Kasumi-1 (cell line): ENCODE data around the gene RXFP3.
"Not testable (repeated sequence)": the region's sequence is repeated elsewhere in the genome, so short reads cannot be mapped to it uniquely, and the experiment has no call there.

Experiments used
- DNase-seq, 2 experiments: peaks; one replicate each; lab custom pipeline; 2025; lab: John Stamatoyannopoulos, UW

The RXFP3 gene, protein sequence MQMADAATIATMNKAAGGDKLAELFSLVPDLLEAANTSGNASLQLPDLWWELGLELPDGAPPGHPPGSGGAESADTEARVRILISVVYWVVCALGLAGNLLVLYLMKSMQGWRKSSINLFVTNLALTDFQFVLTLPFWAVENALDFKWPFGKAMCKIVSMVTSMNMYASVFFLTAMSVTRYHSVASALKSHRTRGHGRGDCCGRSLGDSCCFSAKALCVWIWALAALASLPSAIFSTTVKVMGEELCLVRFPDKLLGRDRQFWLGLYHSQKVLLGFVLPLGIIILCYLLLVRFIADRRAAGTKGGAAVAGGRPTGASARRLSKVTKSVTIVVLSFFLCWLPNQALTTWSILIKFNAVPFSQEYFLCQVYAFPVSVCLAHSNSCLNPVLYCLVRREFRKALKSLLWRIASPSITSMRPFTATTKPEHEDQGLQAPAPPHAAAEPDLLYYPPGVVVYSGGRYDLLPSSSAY

GRCh38 chr5:33936381-33937016 is at the start of gene RXFP3:
Gene RXFP3 (plus strand): TSS chr5:33936386. CDS start chr5:33936741, 355 bp downstream.
- DNase-seq: no peak

DNA sequence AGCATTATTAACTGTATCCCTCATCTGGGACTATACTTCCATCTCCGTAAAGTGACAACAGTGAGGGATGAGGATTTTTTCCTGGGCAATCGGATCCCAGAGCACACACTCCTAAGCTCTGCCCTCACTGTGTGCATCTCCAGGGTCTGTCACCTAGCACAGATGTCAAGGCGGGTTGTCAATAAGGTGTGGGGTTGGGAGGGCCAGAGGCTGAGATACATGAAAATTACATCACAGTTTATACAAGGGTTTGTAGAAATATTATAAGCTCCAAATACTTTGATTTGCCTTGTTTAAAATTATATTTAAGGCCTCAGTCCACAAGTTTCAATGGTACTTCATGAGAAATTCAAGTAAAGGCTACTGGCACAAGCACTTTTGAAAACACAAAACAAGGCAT is 48.9 kb upstream of the RXFP3 start:
- DNase-seq: no peak

DNA sequence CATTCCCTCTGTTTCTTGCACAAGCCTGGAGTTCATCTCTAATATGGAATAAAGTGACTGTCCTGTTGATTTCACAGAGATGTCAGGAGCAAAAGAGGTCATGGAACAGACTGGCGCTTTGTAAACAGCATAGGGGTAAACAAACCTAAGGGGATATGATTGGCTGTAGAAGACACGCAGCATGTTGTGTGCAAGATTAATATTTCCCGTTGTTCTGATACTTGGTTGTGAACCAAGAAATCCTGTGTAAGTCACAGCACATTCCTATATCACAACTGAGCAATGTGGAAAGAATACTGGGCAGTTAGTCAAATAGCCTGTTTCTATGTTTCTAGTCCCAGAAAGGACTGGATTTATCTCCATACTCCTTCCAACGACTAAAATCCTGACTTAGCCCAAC is 47.6 kb upstream of the RXFP3 start:
- DNase-seq: no peak

GRCh38 chr5:33890131-33891032 is 45.8 kb upstream of the RXFP3 start:
- no peak for DNase-seq

GRCh38 chr5:33891446-33891787 is 44.8 kb upstream of the RXFP3 start:
- DNase-seq: no peak

- no peak for DNase-seq
These were observed 44.2 kb upstream of the RXFP3 start, which contains the start of gene ADAMTS12 for GRCh38 chr5:33891788-33892619. Gene ADAMTS12 (minus strand): TSS chr5:33891990. CDS start chr5:33891856, 134 bp downstream.

DNA sequence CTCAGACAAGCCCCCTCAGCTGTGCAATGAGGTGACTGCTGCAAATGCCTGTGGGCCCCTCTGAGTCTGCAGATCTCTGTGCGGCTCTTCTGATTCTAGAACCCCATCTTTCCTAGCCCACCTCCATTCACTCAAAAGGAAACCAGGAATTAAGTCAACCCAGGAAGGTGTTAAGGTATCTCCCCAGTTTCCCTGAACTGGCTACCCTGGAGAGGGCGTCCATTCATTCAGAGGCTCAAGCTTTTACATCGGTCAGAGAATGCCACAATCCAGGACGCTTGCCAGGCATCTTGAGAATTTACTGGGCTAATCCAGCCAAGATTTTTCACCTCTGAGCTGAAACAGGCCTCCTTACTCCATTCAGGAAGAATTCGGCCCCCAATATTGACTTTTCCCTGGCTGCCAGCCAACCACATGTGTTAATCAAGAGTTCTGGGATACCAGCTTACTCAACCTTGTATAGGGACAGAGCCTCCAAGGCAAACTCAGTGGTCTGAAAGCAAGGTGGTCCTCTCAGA is 43.5 kb upstream of the RXFP3 start:
- DNase-seq: no peak

GRCh38 chr5:33894566-33894965 is 41.6 kb upstream of the RXFP3 start:
- DNase-seq: no peak

DNA sequence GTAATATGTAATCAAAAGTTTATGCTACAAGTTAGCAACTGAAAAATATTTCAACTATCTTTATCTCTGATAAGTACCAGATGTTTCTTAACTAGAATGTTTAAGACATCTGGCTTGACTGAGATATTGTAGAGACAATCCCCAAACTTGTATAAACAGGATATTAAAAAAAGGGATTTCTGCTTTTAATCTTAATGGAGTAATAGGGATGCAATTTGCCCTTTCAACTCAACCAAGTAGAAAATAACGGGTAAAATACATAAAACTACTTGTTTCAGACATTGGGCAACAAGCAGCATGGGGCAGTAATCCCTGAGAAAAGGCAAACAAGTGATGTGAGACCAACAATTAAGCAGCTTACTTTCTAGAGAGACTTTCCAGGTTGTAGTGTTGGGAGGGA is 35.0 kb upstream of the RXFP3 start:
- no peak for DNase-seq

DNA sequence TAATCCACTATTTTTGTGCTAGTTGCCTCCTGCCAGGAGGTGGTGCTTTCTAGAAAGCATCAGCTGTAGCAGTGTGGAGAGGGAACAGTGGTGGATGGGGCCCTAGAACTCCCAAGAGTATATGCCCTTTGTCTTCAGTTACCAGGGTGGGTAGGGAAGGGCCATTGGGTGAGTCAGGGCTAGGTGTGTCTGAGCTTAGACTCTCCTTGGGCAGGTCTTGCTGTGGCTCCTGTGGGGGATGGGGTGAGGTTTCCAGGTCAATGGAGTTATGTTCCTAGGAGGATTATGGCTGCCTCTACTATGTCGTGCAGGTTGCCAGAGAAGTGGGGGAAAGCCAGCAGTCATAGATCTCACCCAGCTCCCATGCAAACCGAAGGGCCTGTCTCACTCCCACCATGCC is 33.1 kb upstream of the RXFP3 start:
- no peak for DNase-seq

DNA sequence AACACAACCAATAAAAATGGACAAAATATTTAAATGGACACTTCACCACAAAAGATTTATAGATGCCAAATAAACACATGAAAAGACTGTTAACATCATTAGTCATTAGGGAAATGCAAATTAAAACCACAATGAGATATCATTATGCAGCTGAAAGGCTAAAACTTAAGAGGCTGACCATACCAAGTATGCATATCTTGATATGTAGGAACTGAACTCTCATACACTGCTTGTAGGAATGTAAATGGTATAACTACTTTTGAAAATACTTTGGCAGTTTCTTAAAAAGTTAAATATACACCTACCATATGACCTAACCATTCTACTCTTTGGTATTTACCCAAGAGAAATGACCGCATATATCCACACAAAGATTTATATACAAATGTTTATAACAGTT is 30.8 kb upstream of the RXFP3 start:
- DNase-seq: no peak

DNA sequence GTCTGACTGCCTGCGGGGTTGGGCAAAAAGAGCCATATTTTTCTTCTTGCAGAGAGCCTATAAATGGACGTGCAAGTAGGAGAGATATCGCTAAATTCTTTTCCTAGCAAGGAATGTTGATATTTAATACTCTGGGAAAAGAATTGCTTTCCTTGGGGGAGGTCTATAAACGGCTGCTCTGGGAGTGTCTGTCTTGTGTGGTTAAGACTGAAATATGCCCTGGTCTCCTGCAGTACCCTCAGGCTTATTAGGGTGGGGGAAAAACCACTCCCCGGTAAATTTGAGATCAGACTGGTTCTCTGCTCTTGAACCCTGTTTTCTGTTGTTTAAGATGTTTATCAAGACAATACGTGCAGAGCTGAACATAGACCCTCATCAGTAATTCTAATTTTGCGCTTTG is 29.9 kb upstream of the RXFP3 start:
- DNase-seq: peak in 1 of 2 experiments; percentile 1

- DNase-seq: not testable (repeated sequence)
These were observed 21.3 kb upstream of the RXFP3 start for GRCh38 chr5:33914844-33915243.

- DNase-seq: no peak
These were observed 15.2 kb upstream of the RXFP3 start for GRCh38 chr5:33921002-33921401.

GRCh38 chr5:33925278-33925677 is 10.9 kb upstream of the RXFP3 start:
- no peak for DNase-seq

DNA sequence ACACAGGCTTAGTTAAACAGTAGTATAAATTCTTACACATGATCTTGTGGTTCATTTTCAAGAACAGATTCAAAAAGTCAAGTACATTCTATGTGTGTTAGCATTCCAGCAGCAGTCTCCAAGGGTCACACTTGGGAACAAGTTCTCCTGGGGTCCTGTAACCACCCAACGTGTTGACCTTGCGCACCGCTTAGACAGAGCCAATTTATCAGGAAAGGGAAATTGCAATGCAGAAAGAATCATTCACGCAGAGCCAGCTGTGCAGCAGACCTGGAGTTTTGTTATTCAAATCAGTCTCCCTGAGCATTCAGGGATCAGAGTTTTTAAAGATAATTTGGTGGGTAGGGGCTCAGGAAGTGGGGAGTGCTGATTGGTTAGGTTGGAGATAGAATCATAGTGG is 8.5 kb upstream of the RXFP3 start:
- DNase-seq: no peak

DNA sequence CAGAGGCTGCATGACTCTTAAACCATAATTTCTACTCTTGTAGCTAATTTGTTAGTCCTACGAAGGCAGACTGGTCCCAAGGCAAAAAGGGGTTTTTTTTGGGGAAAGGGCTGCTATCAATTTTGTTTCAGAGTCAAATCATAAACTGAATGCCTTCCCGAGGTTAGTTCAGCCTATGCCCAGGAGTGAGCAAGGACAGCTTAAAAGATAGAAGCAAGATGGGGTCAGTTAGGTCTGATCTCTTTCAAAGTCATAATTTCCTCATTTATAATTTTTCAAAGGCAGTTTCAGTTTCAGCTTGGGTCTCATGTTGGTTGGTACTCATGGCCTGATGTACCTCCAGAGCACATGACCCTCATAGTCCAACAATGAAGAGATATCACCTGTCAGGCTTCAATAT is 7.9 kb upstream of the RXFP3 start:
- DNase-seq: no peak

- no peak for DNase-seq
These were observed 6.1 kb upstream of the RXFP3 start for GRCh38 chr5:33929925-33930690.

GRCh38 chr5:33931136-33931535 is 5.0 kb upstream of the RXFP3 start:
- no peak for DNase-seq

- no peak for DNase-seq
These were observed 2.4 kb upstream of the RXFP3 start for GRCh38 chr5:33933723-33934169.
